IMR-90 (cell line): ENCODE measurements around the gene EIF6. TPM values are rescaled to one million over a fixed set of nuclear protein-coding genes. Genes with fewer than 3 reads are reported as not detected.

Source experiments
- ATAC-seq: fragments of 200-7000 bp; cut with Tn5 transposase; 2 replicates; pipeline ENCODE4 v1.9.1; 2020; ENCODE audit warnings: low read depth, mild to moderate bottlenecking, moderate library complexity
- BruUV-seq: library from RNA; stranded (reverse); fragments of 400-500 nt; replicated peaks from 2 replicates; lab custom pipeline; 2021; lab: Mats Ljungman, UMichigan
- CTCF ChIA-PET: fragments of 300-600 bp; formaldehyde crosslinking; extraction: SDS; loops from one replicate; lab custom pipeline; 2021; ENCODE audit warnings: antibody characterized with exemption; lab: Yijun Ruan, JAX
- POLR2A ChIA-PET: fragments of 300-600 bp; sonication (Branson Sonifier 250); formaldehyde crosslinking; loops from one replicate; lab custom pipeline; 2022; ENCODE audit warnings: antibody characterized with exemption; ENCODE audit not compliant: unreplicated experiment; lab: Charles Lee
- DNase-seq: peaks from one replicate; pipeline ENCODE4 v3.0.0; 2013
- H2AFZ ChIP-seq: replicated peaks from 2 replicates; pipeline ENCODE3; 2013; ENCODE audit warnings: low read length, mild to moderate bottlenecking; ENCODE audit not compliant: poor library complexity
- H2AK5ac ChIP-seq: 2 replicates; pipeline ENCODE4 v1.6.1; 2013; ENCODE audit warnings: low read depth, low read length, inconsistent platforms
- H2AK9ac ChIP-seq: replicated peaks from 2 replicates; pipeline ENCODE3; 2013; ENCODE audit warnings: mild to moderate bottlenecking, low read depth, low read length, moderate library complexity; ENCODE audit not compliant: poor library complexity
- H2BK120ac ChIP-seq: 2 replicates; pipeline ENCODE4 v1.6.1; 2013; ENCODE audit warnings: low read depth, low read length, inconsistent platforms
- H2BK15ac ChIP-seq: 3 replicates; pipeline ENCODE4 v1.6.1; 2013; ENCODE audit warnings: low read depth, low read length, inconsistent platforms
- H2BK20ac ChIP-seq: 2 replicates; pipeline ENCODE4 v1.6.1; 2013; ENCODE audit warnings: low read depth, mild to moderate bottlenecking, inconsistent platforms, low read length, moderate library complexity
- H2BK5ac ChIP-seq: 2 replicates; pipeline ENCODE4 v1.6.1; 2013; ENCODE audit warnings: mild to moderate bottlenecking, low read depth, low read length, inconsistent platforms; ENCODE audit not compliant: poor library complexity, severe bottlenecking
- H3K14ac ChIP-seq: replicated peaks from 2 replicates; pipeline ENCODE4 v1.6.1; 2013; ENCODE audit warnings: low read depth, low read length, inconsistent platforms
- H3K18ac ChIP-seq: 2 replicates; pipeline ENCODE4 v1.6.1; 2013; ENCODE audit warnings: low read depth, low read length, control low read depth
- H3K23ac ChIP-seq: 2 replicates; pipeline ENCODE4 v1.6.1; 2013; ENCODE audit warnings: low read depth, low read length, inconsistent platforms
- H3K27ac ChIP-seq: 2 replicates; pipeline ENCODE4 v1.5.1; 2013; ENCODE audit warnings: mild to moderate bottlenecking, control low read depth, low read length; ENCODE audit not compliant: insufficient read depth
- H3K27me3 ChIP-seq: 2 replicates; pipeline ENCODE4 v1.6.1; 2013; ENCODE audit warnings: low read length; ENCODE audit not compliant: control insufficient read depth, insufficient read depth
- H3K36me3 ChIP-seq: 2 replicates; pipeline ENCODE4 v1.6.1; 2013; ENCODE audit warnings: low read length, mixed read lengths; ENCODE audit not compliant: control insufficient read depth, insufficient read depth
- H3K4ac ChIP-seq: 2 replicates; pipeline ENCODE4 v1.6.1; 2013; ENCODE audit warnings: low read depth, low read length, inconsistent platforms
- H3K4me1 ChIP-seq: 2 replicates; pipeline ENCODE4 v1.6.1; 2013; ENCODE audit warnings: low read length, mixed read lengths; ENCODE audit not compliant: control insufficient read depth, insufficient read depth
- H3K4me2 ChIP-seq: 2 replicates; pipeline ENCODE4 v1.6.1; 2013; ENCODE audit warnings: low read depth, mild to moderate bottlenecking, control low read depth, low read length, moderate library complexity
- H3K4me3 ChIP-seq: 2 replicates; pipeline ENCODE4 v1.5.1; 2013; ENCODE audit warnings: low read depth, mild to moderate bottlenecking, control low read depth, low read length, moderate library complexity; ENCODE audit not compliant: insufficient read depth
- H3K56ac ChIP-seq: 2 replicates; pipeline ENCODE4 v1.6.1; 2013; ENCODE audit warnings: low read length, inconsistent platforms; ENCODE audit not compliant: insufficient read depth; ENCODE audit errors: extremely low read depth
- H3K79me1 ChIP-seq, 2 experiments: 2 replicates each; pipeline ENCODE4 v1.6.1; 2013; ENCODE audit warnings: low read length in 2 of 2, inconsistent platforms in 1 of 2, low read depth in 1 of 2
- H3K9ac ChIP-seq: 2 replicates; pipeline ENCODE4 v1.6.1; 2013; ENCODE audit warnings: low read depth, low read length, control low read depth
- H3K9me1 ChIP-seq: 2 replicates; pipeline ENCODE4 v1.6.1; 2013; ENCODE audit warnings: low read length, inconsistent platforms; ENCODE audit not compliant: insufficient read depth
- H3K9me3 ChIP-seq: 2 replicates; pipeline ENCODE4 v1.6.1; 2013; ENCODE audit warnings: low read length; ENCODE audit not compliant: control insufficient read depth, insufficient read depth
- H4K20me1 ChIP-seq: 2 replicates; pipeline ENCODE4 v1.6.1; 2013; ENCODE audit warnings: low read length, inconsistent platforms; ENCODE audit not compliant: insufficient read depth
- H4K5ac ChIP-seq: 2 replicates; pipeline ENCODE4 v1.6.1; 2013; ENCODE audit warnings: mild to moderate bottlenecking, low read depth, low read length, control low read depth
- H4K8ac ChIP-seq, 2 experiments: 2 replicates each; pipeline ENCODE4 v1.6.1; 2013; ENCODE audit warnings: low read depth in 2 of 2, low read length in 2 of 2, control low read depth in 1 of 2, inconsistent platforms in 1 of 2
- H4K91ac ChIP-seq: 2 replicates; pipeline ENCODE4 v1.6.1; 2013; ENCODE audit warnings: low read depth, low read length, inconsistent platforms; ENCODE audit not compliant: insufficient read depth
- CEBPB ChIP-seq: IDR thresholded peaks from 2 replicates; pipeline ENCODE4 v1.6.1; 2012; ENCODE audit warnings: low read depth, low read length, improper control_type of control experiment
- NFE2L2 ChIP-seq: fragments of 150-350 bp; IDR thresholded peaks from 2 replicates; pipeline ENCODE4 v1.6.1; 2016; ENCODE audit warnings: low read depth, mild to moderate bottlenecking, low read length
- WGBS, 2 experiments: methylation state at CpG; one replicate each; pipeline versions ENCODE4 v1.1.5 to v1.1.7; 2013; ENCODE audit warnings: missing lambda C conversion rate in 2 of 2; ENCODE audit not compliant: insufficient read length in 1 of 2; ENCODE audit errors: extremely low coverage in 2 of 2; 5-methylcytosine and 5-hydroxymethylcytosine counted together
- dilution Hi-C: fragments of 300-500 bp; cut with HindIII; formaldehyde crosslinking; loops from one replicate; pipeline ENCODE4 v1.14.3; 2018; ENCODE audit warnings: low sequenced_read_pairs; ENCODE audit not compliant: unreplicated experiment
- in situ Hi-C: fragments of 300-500 bp; cut with MboI; formaldehyde crosslinking; loops from 3 replicates; pipeline ENCODE4 v1.14.3; 2019; ENCODE audit warnings: low sequenced_read_pairs, inconsistent platforms, mixed read lengths
- intact Hi-C: fragments of 100-400 bp; cut with micrococcal nuclease; formaldehyde crosslinking; loops from 2 replicates; pipeline ENCODE4 v1.10.0; 2022
- polyA plus RNA-seq, 3 experiments: library from polyadenylated mRNA; depleted of rRNA; stranded (reverse); fragments of >200 nt; gene quantifications; 2 replicates each; pipeline ENCODE4 v1.2.3, GENCODE V29; 2012; ENCODE audit warnings: low replicate concordance in 1 of 3
- total RNA-seq: library from RNA; depleted of rRNA; stranded (reverse); fragments of >200 nt; gene quantifications from 2 replicates; pipeline ENCODE4 v1.2.3, GENCODE V29; 2012

Gene EIF6
- total and polyA plus RNA-seq, 2 of the 4 experiments (the other 2 are of a cell fraction) = 215 to 227 TPM

DNA sequence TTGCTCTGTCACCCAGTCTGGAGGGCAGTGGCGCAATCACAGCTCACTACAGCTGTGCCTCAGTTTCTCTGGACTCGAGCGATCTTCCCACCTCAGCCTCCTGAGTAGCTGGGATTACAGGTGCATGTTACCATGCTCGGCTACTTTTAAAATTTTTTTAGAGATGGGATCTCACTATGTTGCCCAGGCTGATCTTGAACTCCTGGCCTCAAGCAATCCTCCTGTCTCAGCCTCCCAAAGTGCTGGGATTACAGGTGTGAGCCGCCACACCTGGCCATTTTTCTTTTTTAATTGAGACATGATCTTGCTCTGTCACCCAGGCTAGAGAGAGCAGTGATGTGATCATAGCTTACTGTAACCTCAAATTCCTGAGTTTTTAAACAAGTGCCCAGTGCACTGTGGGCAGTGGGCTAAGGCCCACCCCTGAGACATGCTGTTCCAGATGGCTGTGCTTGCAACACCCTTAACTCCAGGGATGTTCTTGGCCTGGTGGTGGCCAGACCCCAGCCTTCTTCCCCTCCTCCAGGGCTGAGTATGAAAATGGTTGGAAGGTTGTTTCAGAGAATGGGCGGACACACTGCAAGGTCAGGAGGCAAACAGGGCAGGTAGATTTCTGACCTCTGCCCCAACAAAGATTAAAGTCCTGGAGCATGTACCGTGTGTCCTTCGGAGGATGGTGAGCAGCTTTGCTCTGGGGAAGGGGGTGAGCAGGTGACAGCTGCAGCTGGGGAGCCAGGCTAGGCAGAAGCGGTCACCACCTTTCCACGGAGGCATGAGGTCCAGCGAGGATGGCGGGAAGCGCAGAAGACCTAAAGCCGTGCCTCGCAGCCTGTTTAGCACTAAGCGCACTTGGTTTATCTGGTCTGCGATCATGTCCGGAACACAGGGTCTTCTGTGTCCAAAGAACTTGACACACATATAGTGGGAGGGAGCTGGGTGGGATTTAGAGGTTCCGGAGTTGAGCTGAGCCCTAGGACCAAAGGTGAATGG is 9.0 kb upstream of the EIF6 start:
- H2BK120ac ChIP-seq = no peak overlapping the region
- H3K79me1 ChIP-seq = no peaks in the 10 kb centered on the region
- H3K9ac ChIP-seq = no peak overlapping the region
- no peak overlapping the region for H3K4me3 ChIP-seq
- 98% methylated on average over 6 of the region's 19 CpGs; no CpG with 5 or more reads in 1 of the 2 experiments for WGBS, 2 experiments
- no peak for DNase-seq
- H4K5ac ChIP-seq = no peak overlapping the region
- H3K14ac ChIP-seq = no peak overlapping the region
- BruUV-seq = no TSS peak
- H3K9me1 ChIP-seq = no peaks in the 10 kb centered on the region
- H3K23ac ChIP-seq = no peak overlapping the region
- no peak overlapping the region for H3K27ac ChIP-seq
- H3K4me1 ChIP-seq = peaks cover 1% of the 10 kb centered on the region; the same call in 1 of the 2 replicates
- H2BK15ac ChIP-seq = no peak overlapping the region
- no peak overlapping the region for H2AK5ac ChIP-seq
- ChIA-PET POLR2A (no interaction called here), CTCF (interaction anchor here (0.6 kb wide), 1 partner anchor 429 kb away, joined by 4 read pairs; no protein-coding TSS in a partner anchor)
- peak overlapping the region; percentile 26 for H2AK9ac ChIP-seq
- TF ChIP-seq NFE2L2 (no peak), CEBPB (no peak)
- no peak overlapping the region for H4K8ac ChIP-seq
- no peak overlapping the region for H4K91ac ChIP-seq
- no peak overlapping the region for H2BK20ac ChIP-seq
- peaks cover 2% of the 10 kb centered on the region for H3K27me3 ChIP-seq
- no peak overlapping the region for H3K4me2 ChIP-seq
- H4K20me1 ChIP-seq = no peaks in the 10 kb centered on the region
- no peak overlapping the region for H2BK5ac ChIP-seq
- no peak for ATAC-seq
- intact Hi-C loops = no loop called here
- no peaks in the 10 kb centered on the region for H3K9me3 ChIP-seq
- no peak overlapping the region for H3K18ac ChIP-seq
- H2AFZ ChIP-seq = no peak overlapping the region
- no peak overlapping the region for H3K56ac ChIP-seq
- no peak overlapping the region for H3K4ac ChIP-seq
- H3K36me3 ChIP-seq = no peaks in the 10 kb centered on the region
- in situ Hi-C loops = no loop called here
- dilution Hi-C loops = no loop called here
